Endothelial cell of umbilical vein (primary cell): ENCODE measurements around the gene DUOXA2. TPM values are rescaled to one million over a fixed set of nuclear protein-coding genes. Genes with fewer than 3 reads are reported as not detected.

Experiments used
- Bru-seq: library from RNA; stranded (reverse); fragments of 400-500 nt; gene quantifications from one replicate; lab custom pipeline; 2021; lab: Mats Ljungman, UMichigan
- BruChase-seq, 2 experiments: library from RNA; stranded (reverse); fragments of 400-500 nt; gene quantifications; one replicate each; lab custom pipeline; 2021; lab: Mats Ljungman, UMichigan
- BruUV-seq: library from RNA; stranded (reverse); fragments of 400-500 nt; replicated peaks from 2 replicates; lab custom pipeline; 2021; lab: Mats Ljungman, UMichigan
- CTCF ChIA-PET: fragments of 300-600, 350-600 bp; sonication (Branson Sonifier 250); formaldehyde crosslinking; loops from one replicate; lab custom pipeline; 2021; ENCODE audit warnings: antibody characterized with exemption, inconsistent platforms; lab: Charles Lee
- POLR2A ChIA-PET: fragments of 300-600, 350-600 bp; sonication (Branson Sonifier 250); formaldehyde crosslinking; loops from one replicate; lab custom pipeline; 2021; ENCODE audit warnings: antibody characterized with exemption, inconsistent platforms; lab: Charles Lee
- DNase-seq: peaks from one replicate; pipeline ENCODE4 v3.0.0-alpha.2; 2011; ENCODE audit warnings: low read depth, low spot score
- FAIRE-seq: peaks from 2 replicates; lab custom pipeline; 2011; peaks lifted over from hg19 to GRCh38; lab: Jason Lieb, UNC
- H2AFZ ChIP-seq: 2 replicates; pipeline ENCODE4 v1.6.0; 2012; ENCODE audit warnings: low read depth, low read length, control low read depth, inconsistent platforms
- H3K27ac ChIP-seq: 2 replicates; pipeline ENCODE4 v1.5.1; 2011; ENCODE audit warnings: low read depth, mild to moderate bottlenecking, control low read depth, low read length, moderate library complexity; ENCODE audit not compliant: insufficient read depth
- H3K27me3 ChIP-seq, 2 experiments: 2 replicates each; pipeline versions ENCODE4 v1.6.0 to v1.6.1; 2011; ENCODE audit warnings: low read length in 2 of 2, mixed read lengths in 1 of 2; ENCODE audit not compliant: control insufficient read depth in 2 of 2, insufficient read depth in 2 of 2
- H3K36me3 ChIP-seq, 2 experiments: 2 replicates in 1 of 2; 3 replicates in 1 of 2; pipeline ENCODE4 v1.5.1; 2011; ENCODE audit warnings: low read length in 2 of 2, mild to moderate bottlenecking in 1 of 2, moderate library complexity in 1 of 2; ENCODE audit not compliant: control insufficient read depth in 2 of 2, insufficient read depth in 2 of 2; ENCODE audit errors: extremely low read depth in 1 of 2
- H3K4me1 ChIP-seq: 3 replicates; pipeline ENCODE4 v1.5.1; 2011; ENCODE audit warnings: mild to moderate bottlenecking, low read length; ENCODE audit not compliant: control insufficient read depth, insufficient read depth; ENCODE audit errors: extremely low read depth
- H3K4me2 ChIP-seq: 2 replicates; pipeline ENCODE4 v1.6.1; 2011; ENCODE audit warnings: low read length, control low read depth, mixed read lengths; ENCODE audit not compliant: insufficient read depth
- H3K4me3 ChIP-seq, 3 experiments: fragments of 200-600 bp in 1 of 3; sonication (generic), shearing (Covaris generic) in 1 of 3; replicated peaks in 1 of 3; 2 replicates each; pipeline ENCODE4 v1.5.1; 2011 to 2016; ENCODE audit warnings: control low read depth in 3 of 3, low read length in 3 of 3, mild to moderate bottlenecking in 2 of 3, inconsistent platforms in 1 of 3, low read depth in 1 of 3, moderate library complexity in 1 of 3; ENCODE audit not compliant: insufficient read depth in 1 of 3
- H3K79me2 ChIP-seq: 2 replicates; pipeline ENCODE4 v1.6.0; 2012; ENCODE audit warnings: low read length, inconsistent platforms; ENCODE audit not compliant: control insufficient read depth, insufficient read depth
- H3K9ac ChIP-seq: replicated peaks from 2 replicates; pipeline ENCODE3; 2011; ENCODE audit warnings: low read length, control low read depth; ENCODE audit not compliant: insufficient read depth; ENCODE audit errors: extremely low read depth
- H3K9me1 ChIP-seq: replicated peaks from 3 replicates; pipeline ENCODE4 v1.6.0; 2011; ENCODE audit warnings: mild to moderate bottlenecking, low read length; ENCODE audit not compliant: control insufficient read depth, insufficient read depth; ENCODE audit errors: extremely low read depth
- H3K9me3 ChIP-seq: replicated peaks from 2 replicates; pipeline ENCODE4 v1.5.1; 2012; ENCODE audit warnings: low read length, inconsistent platforms; ENCODE audit not compliant: control insufficient read depth, insufficient read depth
- H4K20me1 ChIP-seq: replicated peaks from 2 replicates; pipeline ENCODE3; 2011; ENCODE audit warnings: mild to moderate bottlenecking, low read length; ENCODE audit not compliant: control insufficient read depth, insufficient read depth; ENCODE audit errors: extremely low read depth
- JUN ChIP-seq: IDR thresholded peaks from 2 replicates; pipeline ENCODE4 v1.6.1; 2011; ENCODE audit warnings: borderline replicate concordance, low read depth; ENCODE audit not compliant: insufficient read length, insufficient read depth
- dilution Hi-C: fragments of 300-500 bp; cut with MboI; formaldehyde crosslinking; loops from one replicate; pipeline ENCODE4 v1.15.0; 2019; ENCODE audit warnings: low sequenced_read_pairs; ENCODE audit not compliant: extremely low pct_ligation_motif_present
- intact Hi-C: fragments of 100-400 bp; cut with micrococcal nuclease; formaldehyde crosslinking; loops from one replicate; pipeline ENCODE4 v1.10.0; 2022
- long read RNA-seq: library from polyadenylated mRNA; stranded (forward); transcript quantifications from one replicate; pipeline ENCODE4 v2.0.0, GENCODE V29; 2021
- polyA minus RNA-seq, 3 experiments: library from RNA; depleted of rRNA, polyadenylated mRNA; stranded (reverse); fragments of >200 nt; gene quantifications; 1 replicate in 1 of 3; 2 replicates in 2 of 3; pipeline ENCODE4 v1.2.3, GENCODE V29; 2011
- polyA plus RNA-seq, 4 experiments: library from polyadenylated mRNA; depleted of rRNA in 3 of 4; stranded (reverse) in 3 of 4; unstranded in 1 of 4; fragments of >200 nt; gene quantifications; 2 replicates each; pipeline versions ENCODE4 v1.2.1 to v1.2.3, GENCODE V29; 2011 to 2012; ENCODE audit warnings: missing spikeins in 1 of 4
- total RNA-seq: library from RNA; stranded (reverse); gene quantifications from 2 replicates; pipeline ENCODE4 v1.2.3, GENCODE V29; 2021
- TF ChIP-seq, protein P1 (sequence below), 2 donors: IDR thresholded peaks; 1 replicate in 1 of 2; 2 replicates in 1 of 2; pipeline ENCODE4 v1.5.1; 2011; ENCODE audit warnings: low read length in 2 of 2, mild to moderate bottlenecking in 2 of 2, moderate library complexity in 2 of 2, control low read depth in 1 of 2, inconsistent platforms in 1 of 2, low read depth in 1 of 2; ENCODE audit not compliant: insufficient read depth in 1 of 2; ENCODE audit errors: extremely low read depth in 1 of 2

DUOXA2 gene
- total RNA-seq (not detected in 2 replicates), polyA plus RNA-seq (not detected in 2 replicates), polyA minus RNA-seq (not detected in 2 replicates), Bru-seq, nascent RNA (not detected), BruChase-seq, experiment 1, labeled RNA remaining after a 6-hour chase (not detected), BruChase-seq, experiment 2, labeled RNA remaining after a 2-hour chase (not detected)
- not detected in 2 replicates for polyA plus RNA-seq (2011; cell fraction: cytosol; rRNA removed)
- polyA plus RNA-seq (2011; cell fraction: nucleus; rRNA removed): not detected in 2 replicates
- polyA plus RNA-seq (2012): not detected in 2 replicates
- polyA minus RNA-seq (2011; cell fraction: cytosol; rRNA and poly(A)+ RNA removed): not detected
- polyA minus RNA-seq (2011; cell fraction: nucleus; rRNA and poly(A)+ RNA removed): not detected in 2 replicates
- long read RNA-seq: 0 reads

DNA sequence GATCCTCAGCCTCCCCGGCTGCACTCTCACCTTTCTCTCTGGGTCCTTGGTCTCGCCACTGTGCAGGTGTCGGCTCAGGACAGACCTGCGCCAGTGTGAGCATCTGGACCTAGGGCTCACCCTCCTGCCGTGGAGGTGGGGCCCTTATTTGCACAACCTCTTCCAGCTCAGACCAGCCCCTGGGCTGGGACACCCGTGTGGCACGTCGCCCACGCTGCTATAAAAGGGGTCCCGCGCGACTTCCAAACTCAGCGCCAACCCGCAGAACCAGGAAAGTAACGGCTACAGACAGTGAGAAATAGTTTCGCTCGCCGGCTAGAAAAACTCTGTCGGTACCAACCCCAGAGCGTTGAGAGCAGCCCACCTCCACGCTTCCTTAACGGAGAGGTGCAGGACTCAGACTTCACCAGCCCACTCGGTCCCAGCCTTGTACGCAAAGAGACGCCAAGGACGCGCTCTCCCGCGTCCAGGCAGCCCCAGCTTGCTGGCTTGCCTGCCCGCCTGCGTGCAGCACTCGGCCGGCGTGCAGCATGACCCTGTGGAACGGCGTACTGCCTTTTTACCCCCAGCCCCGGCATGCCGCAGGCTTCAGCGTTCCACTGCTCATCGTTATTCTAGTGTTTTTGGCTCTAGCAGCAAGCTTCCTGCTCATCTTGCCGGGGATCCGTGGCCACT lies at the start of gene DUOXA2, which contains the start of gene DUOX2:
Gene DUOXA2 (plus strand): TSS at position 251 of the 675 bp plus-strand sequence. CDS start 280 bp downstream, at position 531.
Gene DUOX2 (minus strand): TSS at position 97 of the 675 bp plus-strand sequence. CDS start 761 bp downstream, outside the sequence.
- dilution Hi-C loops: no loop called here
- H3K9me1 ChIP-seq: no peaks in the 10 kb centered on the region
- ChIA-PET CTCF (interaction anchor here (0.6 to 3.0 kb wide), 3 partner anchors 9 to 192 kb away, joined by 3 to 12 read pairs (median 3); no protein-coding TSS in a partner anchor), POLR2A (no interaction called here)
- no TSS peak for BruUV-seq
- H2AFZ ChIP-seq: no peak within 1 kb of the TSS
- intact Hi-C loops: no loop called here
- no peak for TF ChIP-seq JUN
- TF ChIP-seq, protein P1, sequence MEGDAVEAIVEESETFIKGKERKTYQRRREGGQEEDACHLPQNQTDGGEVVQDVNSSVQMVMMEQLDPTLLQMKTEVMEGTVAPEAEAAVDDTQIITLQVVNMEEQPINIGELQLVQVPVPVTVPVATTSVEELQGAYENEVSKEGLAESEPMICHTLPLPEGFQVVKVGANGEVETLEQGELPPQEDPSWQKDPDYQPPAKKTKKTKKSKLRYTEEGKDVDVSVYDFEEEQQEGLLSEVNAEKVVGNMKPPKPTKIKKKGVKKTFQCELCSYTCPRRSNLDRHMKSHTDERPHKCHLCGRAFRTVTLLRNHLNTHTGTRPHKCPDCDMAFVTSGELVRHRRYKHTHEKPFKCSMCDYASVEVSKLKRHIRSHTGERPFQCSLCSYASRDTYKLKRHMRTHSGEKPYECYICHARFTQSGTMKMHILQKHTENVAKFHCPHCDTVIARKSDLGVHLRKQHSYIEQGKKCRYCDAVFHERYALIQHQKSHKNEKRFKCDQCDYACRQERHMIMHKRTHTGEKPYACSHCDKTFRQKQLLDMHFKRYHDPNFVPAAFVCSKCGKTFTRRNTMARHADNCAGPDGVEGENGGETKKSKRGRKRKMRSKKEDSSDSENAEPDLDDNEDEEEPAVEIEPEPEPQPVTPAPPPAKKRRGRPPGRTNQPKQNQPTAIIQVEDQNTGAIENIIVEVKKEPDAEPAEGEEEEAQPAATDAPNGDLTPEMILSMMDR (IDR thresholded peaks at IDR 0.05; ENCODE audit: extremely low read depth in 1 of 2, insufficient read depth in 1 of 2, low read depth in 1 of 2, low read length in 2 of 2): no peak
- H3K9me3 ChIP-seq: no peaks in the 10 kb centered on the region
- H3K4me1 ChIP-seq: peaks cover 4% of the 10 kb centered on the region
- no peaks in the 10 kb centered on the region for H3K79me2 ChIP-seq
- no peak within 1 kb of the TSS for H3K4me2 ChIP-seq
- no peaks in the 10 kb centered on the region for H4K20me1 ChIP-seq
- no peak within 1 kb of the TSS for H3K4me3 ChIP-seq
- H3K27me3 ChIP-seq: peaks cover 76 to 81% of the 10 kb centered on the region in 2 experiments
- no peak within 1 kb of the TSS for H3K27ac ChIP-seq
- no peak for DNase-seq
- H3K9ac ChIP-seq: no peak within 1 kb of the TSS
- FAIRE-seq: no peak
- no peaks in the 10 kb centered on the region for H3K36me3 ChIP-seq
